DND-41 (cell line): ENCODE results near the gene PPA2.

Experiments used
- ATAC-seq: fragments of 200-7000 bp; cut with Tn5 transposase; 3 replicates; pipeline ENCODE4 v1.9.1; 2021; ENCODE audit warnings: low read depth; ENCODE audit not compliant: insufficient read depth
- DNase-seq: peaks from one replicate; pipeline ENCODE4 v3.0.0-alpha.2; 2020
- H2AFZ ChIP-seq: 2 replicates; pipeline ENCODE4 v1.6.0; 2012; ENCODE audit warnings: low read depth, low read length
- H3K27ac ChIP-seq: 2 replicates; pipeline ENCODE4 v1.5.1; 2012; ENCODE audit warnings: low read length, inconsistent platforms
- H3K27me3 ChIP-seq: fragments of 200-600 bp; sonication (generic); 2 replicates; pipeline ENCODE4 v1.6.0; 2012; ENCODE audit warnings: low read length, mild to moderate bottlenecking, inconsistent platforms; ENCODE audit not compliant: insufficient read depth, poor library complexity
- H3K36me3 ChIP-seq: 2 replicates; pipeline ENCODE4 v1.5.1; 2012; ENCODE audit warnings: low read length, inconsistent platforms; ENCODE audit not compliant: insufficient read depth
- H3K4me1 ChIP-seq: 2 replicates; pipeline ENCODE4 v1.5.1; 2012; ENCODE audit warnings: mild to moderate bottlenecking, low read length; ENCODE audit not compliant: insufficient read depth
- H3K4me2 ChIP-seq: 2 replicates; pipeline ENCODE4 v1.6.0; 2012; ENCODE audit warnings: mild to moderate bottlenecking, moderate library complexity, low read length, inconsistent platforms; ENCODE audit not compliant: insufficient read depth
- H3K4me3 ChIP-seq, 2 experiments: fragments of 200-600 bp in 1 of 2; shearing (Covaris generic) in 1 of 2; 2 replicates each; pipeline ENCODE4 v1.5.1; 2012 to 2016; ENCODE audit warnings: inconsistent platforms in 2 of 2, low read length in 2 of 2, mild to moderate bottlenecking in 2 of 2, low read depth in 1 of 2, moderate library complexity in 1 of 2
- H3K79me2 ChIP-seq: 2 replicates; pipeline ENCODE4 v1.6.0; 2012; ENCODE audit warnings: low read length, inconsistent platforms; ENCODE audit not compliant: insufficient read depth
- H3K9ac ChIP-seq: 2 replicates; pipeline ENCODE4 v1.6.0; 2012; ENCODE audit warnings: low read depth, mild to moderate bottlenecking, inconsistent platforms, low read length, moderate library complexity
- H3K9me3 ChIP-seq: 2 replicates; pipeline ENCODE4 v1.5.1; 2012; ENCODE audit warnings: low read length, moderate library complexity, mild to moderate bottlenecking, inconsistent platforms; ENCODE audit not compliant: insufficient read depth, severe bottlenecking
- H4K20me1 ChIP-seq: 2 replicates; pipeline ENCODE4 v1.6.0; 2012; ENCODE audit warnings: low read length; ENCODE audit not compliant: insufficient read depth
- EZH2 ChIP-seq: IDR thresholded peaks from 3 replicates; pipeline ENCODE4 v1.6.1; 2012; ENCODE audit warnings: borderline replicate concordance, low read depth, mild to moderate bottlenecking, moderate library complexity, low read length, inconsistent platforms; ENCODE audit not compliant: severe bottlenecking
- TF ChIP-seq, protein P1 (sequence below): IDR thresholded peaks from 2 replicates; pipeline ENCODE4 v1.5.1; 2012; ENCODE audit warnings: borderline replicate concordance, low read length, moderate library complexity, mild to moderate bottlenecking; ENCODE audit not compliant: poor library complexity, severe bottlenecking; ENCODE audit errors: extremely low read depth

The PPA2 gene

DNA sequence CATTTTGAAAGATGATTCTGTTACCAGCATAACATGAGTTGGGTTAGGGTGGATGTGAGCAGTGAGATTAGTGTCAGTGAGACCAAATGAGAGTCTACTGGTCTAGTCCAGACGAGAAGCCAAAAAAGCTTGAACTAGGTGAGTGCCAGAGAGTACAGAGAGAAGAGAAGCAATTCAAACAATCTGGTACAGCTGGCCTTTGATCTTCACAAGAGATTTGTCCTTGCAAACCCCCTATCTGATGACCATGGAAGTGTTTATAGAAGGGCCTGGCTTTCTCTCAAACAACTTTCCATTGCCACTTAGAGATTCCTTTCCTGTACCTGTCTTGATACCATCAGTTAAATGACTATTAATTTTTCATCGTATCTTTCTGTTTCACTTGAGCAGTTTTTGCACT is 128.5 kb downstream of the PPA2 start:
- no peaks in the 10 kb centered on the region for H3K79me2 ChIP-seq
- no peak overlapping the region for H3K9ac ChIP-seq
- H3K4me1 ChIP-seq = no peaks in the 10 kb centered on the region
- no peak overlapping the region for H3K4me3 ChIP-seq
- no peaks in the 10 kb centered on the region for H3K27me3 ChIP-seq
- no peaks in the 10 kb centered on the region for H3K9me3 ChIP-seq
- TF ChIP-seq, protein P1, sequence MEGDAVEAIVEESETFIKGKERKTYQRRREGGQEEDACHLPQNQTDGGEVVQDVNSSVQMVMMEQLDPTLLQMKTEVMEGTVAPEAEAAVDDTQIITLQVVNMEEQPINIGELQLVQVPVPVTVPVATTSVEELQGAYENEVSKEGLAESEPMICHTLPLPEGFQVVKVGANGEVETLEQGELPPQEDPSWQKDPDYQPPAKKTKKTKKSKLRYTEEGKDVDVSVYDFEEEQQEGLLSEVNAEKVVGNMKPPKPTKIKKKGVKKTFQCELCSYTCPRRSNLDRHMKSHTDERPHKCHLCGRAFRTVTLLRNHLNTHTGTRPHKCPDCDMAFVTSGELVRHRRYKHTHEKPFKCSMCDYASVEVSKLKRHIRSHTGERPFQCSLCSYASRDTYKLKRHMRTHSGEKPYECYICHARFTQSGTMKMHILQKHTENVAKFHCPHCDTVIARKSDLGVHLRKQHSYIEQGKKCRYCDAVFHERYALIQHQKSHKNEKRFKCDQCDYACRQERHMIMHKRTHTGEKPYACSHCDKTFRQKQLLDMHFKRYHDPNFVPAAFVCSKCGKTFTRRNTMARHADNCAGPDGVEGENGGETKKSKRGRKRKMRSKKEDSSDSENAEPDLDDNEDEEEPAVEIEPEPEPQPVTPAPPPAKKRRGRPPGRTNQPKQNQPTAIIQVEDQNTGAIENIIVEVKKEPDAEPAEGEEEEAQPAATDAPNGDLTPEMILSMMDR = no peak
- TF ChIP-seq EZH2 = no peak
- H2AFZ ChIP-seq = no peak overlapping the region
- no peak for DNase-seq
- no peaks in the 10 kb centered on the region for H3K36me3 ChIP-seq
- no peaks in the 10 kb centered on the region for H4K20me1 ChIP-seq
- H3K27ac ChIP-seq = no peak overlapping the region
- H3K4me2 ChIP-seq = no peak overlapping the region
- ATAC-seq = no peak

DNA sequence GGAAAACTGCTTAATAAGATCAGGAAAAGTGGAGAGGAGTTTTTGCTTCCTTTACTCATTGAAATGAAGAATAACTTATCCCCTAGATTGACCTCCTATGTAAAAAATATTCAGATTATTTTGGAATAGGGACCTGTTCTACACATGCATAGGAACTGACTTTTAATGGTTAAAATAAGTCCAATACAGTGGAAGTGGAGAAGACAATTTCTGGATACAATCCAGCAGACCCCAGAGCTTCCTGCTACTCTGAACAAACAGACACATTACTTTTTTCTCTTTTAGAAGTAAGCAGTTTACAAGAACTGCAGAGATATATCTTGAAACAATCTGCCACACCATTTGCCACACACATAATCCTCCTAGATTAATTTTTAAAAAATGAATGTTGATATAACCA is 129.7 kb downstream of the PPA2 start:
- H3K4me3 ChIP-seq = no peak overlapping the region
- no peak overlapping the region for H3K27ac ChIP-seq
- no peak overlapping the region for H2AFZ ChIP-seq
- DNase-seq = no peak
- H3K79me2 ChIP-seq = no peaks in the 10 kb centered on the region
- no peaks in the 10 kb centered on the region for H3K9me3 ChIP-seq
- H4K20me1 ChIP-seq = no peaks in the 10 kb centered on the region
- no peak for ATAC-seq
- H3K4me2 ChIP-seq = no peak overlapping the region
- no peaks in the 10 kb centered on the region for H3K27me3 ChIP-seq
- H3K36me3 ChIP-seq = no peaks in the 10 kb centered on the region
- no peak overlapping the region for H3K9ac ChIP-seq
- TF ChIP-seq, protein P1 = no peak
- no peaks in the 10 kb centered on the region for H3K4me1 ChIP-seq

- H3K27ac ChIP-seq = no peak overlapping the region
- no peak for TF ChIP-seq EZH2
- TF ChIP-seq, protein P1 = no peak
- no peaks in the 10 kb centered on the region for H3K36me3 ChIP-seq
- DNase-seq (no peak), ATAC-seq (no peak)
- no peaks in the 10 kb centered on the region for H4K20me1 ChIP-seq
- no peaks in the 10 kb centered on the region for H3K9me3 ChIP-seq
- no peak overlapping the region for H2AFZ ChIP-seq
- H3K4me1 ChIP-seq = no peaks in the 10 kb centered on the region
- no peak overlapping the region for H3K9ac ChIP-seq
- no peaks in the 10 kb centered on the region for H3K27me3 ChIP-seq
- H3K4me3 ChIP-seq = no peak overlapping the region
- no peaks in the 10 kb centered on the region for H3K79me2 ChIP-seq
- H3K4me2 ChIP-seq = no peak overlapping the region
Measured at GRCh38 chr4:105343146-105343931, 130.5 kb downstream of the PPA2 start.
